GM12891 (cell line): Measurements from ENCODE around the gene ECE2.

Source experiments
- POLR2AphosphoS5 ChIP-seq: IDR thresholded peaks from 2 replicates; pipeline ENCODE4 v1.6.1; 2011; ENCODE audit warnings: low read depth, low read length, control low read depth
- POU2F2 ChIP-seq: IDR thresholded peaks from 2 replicates; pipeline ENCODE4 v1.6.1; 2011; ENCODE audit warnings: low read depth, mild to moderate bottlenecking, control low read depth, low read length, moderate library complexity
- TAF1 ChIP-seq: IDR thresholded peaks from 2 replicates; pipeline ENCODE4 v1.6.1; 2011; ENCODE audit warnings: low read depth, low read length, control low read depth

GRCh38 chr3:184272269-184272668 is 3.6 kb upstream of the ECE2 start:
- TF ChIP-seq POLR2AphosphoS5 (no peak), TAF1 (no peak), POU2F2 (no peak)
